ENCODE data around the gene PRDM15.

The PRDM15 gene

DNA sequence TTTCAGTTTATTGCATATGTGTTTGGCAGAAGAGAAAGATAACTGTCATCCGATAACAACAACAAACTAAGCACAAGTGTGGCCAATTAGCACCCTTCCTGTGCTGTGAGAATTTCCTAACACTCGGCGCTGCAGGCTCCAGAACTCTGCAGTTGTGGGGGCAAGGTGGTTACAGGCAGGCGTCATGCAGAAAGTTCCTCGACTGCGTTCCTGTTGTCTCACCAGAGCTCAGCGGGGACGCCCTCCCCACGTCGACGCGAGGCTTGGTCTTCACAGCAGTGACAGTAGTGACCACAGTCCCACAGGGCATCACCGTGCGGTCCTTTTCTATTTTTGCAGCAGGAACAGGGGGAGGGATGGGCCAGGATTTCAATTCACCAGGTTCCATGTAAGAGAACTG lies 27.6 kb upstream of the PRDM15 start:
- DNase-seq, result no peak

DNA sequence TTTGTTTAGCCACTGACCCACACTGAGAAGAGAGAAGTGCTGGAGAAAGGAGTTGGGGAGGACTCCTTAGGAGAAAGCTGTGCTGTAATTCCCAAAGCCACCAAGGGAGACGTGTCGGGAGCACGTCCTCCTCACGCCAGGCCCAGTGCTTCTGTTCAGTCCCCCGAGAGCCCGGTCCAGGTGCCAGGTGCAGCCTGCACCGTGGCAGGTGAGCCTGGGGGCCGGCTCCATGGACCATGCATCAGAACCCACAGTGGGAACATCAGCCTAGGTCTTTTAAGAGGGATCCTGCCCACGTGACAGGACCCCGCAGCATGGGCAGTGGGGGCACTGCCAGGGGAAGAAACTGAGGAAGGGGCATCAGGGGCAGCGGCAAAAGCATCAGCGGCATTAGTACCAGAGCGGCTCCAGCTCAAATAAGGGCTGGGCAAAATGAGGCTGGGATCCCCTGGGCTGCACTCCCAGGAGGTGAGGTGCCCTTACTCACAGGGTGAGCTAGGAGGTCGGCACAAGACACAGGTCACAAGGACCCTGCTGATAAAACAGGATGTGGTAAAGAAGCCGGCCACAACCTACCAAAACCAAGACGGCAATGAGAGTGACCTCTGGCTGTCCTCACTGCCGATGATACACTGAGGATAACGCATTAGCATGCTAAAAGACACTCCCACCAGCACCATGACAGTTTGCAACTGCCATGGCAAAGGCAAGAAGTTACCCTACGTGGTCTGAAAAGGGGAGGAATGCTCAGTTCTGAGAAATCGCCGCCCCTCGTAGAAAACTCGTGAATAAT lies 24.6 kb upstream of the PRDM15 start:
- no peak for DNase-seq

GRCh38 chr21:41902946-41903345 lies 23.8 kb upstream of the PRDM15 start:
- DNase-seq, result no peak

GRCh38 chr21:41901782-41902181 lies 22.6 kb upstream of the PRDM15 start:
- DNase-seq, result no peak

DNA sequence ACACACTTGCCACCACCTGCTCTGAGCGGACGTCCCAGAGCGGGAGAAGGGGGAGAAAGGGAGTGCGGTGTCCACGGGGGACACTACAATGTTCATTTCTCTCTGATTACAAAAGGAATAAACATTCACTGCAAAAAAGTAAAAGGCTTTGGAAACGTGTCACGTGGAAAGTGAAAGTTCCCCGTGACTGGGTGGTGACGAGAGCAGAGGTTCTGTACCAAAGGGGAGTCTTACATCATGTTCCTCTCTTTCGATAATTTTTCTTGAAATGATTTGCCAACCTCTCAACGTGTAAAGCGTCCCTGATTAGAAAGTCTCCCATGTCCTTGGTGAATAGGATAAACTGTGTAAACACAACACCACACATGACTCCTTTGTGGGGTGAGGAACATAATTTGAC lies 22.0 kb upstream of the PRDM15 start:
- no peak for DNase-seq

- DNase-seq, result no peak
Observed at GRCh38 chr21:41900401-41900800, 21.3 kb upstream of the PRDM15 start.

DNA sequence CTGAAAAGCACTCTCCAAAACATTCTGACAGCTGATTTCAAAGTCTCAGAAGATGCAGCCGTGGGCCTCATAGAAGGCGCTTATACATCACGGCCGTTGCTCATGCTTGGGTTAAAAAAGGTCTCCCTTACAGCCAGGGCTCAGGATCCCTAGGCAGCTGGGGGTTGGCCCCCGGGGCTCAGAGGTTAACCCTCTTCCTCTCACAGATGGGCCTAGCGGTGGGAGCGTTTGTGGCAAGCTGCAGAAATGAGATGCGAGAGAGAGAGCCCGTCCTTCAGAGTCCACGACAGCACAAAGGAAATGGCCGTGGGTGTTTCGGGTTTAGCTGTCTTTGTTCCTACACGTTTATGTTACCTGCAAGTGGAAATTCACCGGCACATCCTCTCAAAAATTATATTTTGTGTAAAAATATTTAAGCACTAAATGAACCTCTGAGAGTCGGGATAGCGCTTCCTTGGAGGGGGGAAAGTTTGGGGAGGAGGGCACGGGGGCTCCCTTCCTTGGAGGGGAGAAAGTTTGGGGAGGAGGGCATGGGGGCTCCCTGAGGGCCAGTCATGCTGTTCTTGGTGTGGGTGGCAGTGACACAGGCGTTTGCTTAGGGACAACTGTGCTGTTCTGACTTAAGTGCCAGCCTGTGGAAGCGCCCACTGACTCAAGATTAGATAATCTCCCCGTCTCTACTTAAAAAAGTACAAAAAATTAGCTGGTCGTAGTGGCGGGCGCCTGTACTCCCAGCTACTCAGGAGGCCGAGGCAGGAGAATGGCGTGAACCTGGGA lies 20.5 kb upstream of the PRDM15 start:
- no peak for DNase-seq

- DNase-seq, result no peak
Observed at GRCh38 chr21:41898998-41899397, 19.9 kb upstream of the PRDM15 start.

DNA sequence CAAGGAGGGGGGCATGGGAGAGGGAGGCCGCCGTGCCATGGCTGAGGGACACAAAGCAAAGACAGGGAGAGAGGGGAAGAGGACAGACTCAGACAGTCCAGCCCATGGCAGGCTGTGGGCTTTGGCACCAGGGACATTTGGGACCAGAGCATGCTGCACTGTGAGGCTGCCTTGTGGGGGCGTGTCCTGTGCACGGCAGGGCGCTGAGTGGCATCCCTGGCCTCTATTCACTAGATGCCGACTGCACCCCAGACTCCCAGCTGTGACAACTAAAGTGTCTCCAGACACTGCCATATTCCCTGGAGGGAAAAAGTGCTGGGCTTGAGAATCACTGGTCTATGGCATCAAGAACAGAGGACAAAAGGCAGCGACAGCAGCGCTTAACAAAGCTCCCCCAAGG lies 18.6 kb upstream of the PRDM15 start:
- no peak for DNase-seq

- no peak for DNase-seq
Observed at GRCh38 chr21:41897047-41897669, 18.0 kb upstream of the PRDM15 start.

DNA sequence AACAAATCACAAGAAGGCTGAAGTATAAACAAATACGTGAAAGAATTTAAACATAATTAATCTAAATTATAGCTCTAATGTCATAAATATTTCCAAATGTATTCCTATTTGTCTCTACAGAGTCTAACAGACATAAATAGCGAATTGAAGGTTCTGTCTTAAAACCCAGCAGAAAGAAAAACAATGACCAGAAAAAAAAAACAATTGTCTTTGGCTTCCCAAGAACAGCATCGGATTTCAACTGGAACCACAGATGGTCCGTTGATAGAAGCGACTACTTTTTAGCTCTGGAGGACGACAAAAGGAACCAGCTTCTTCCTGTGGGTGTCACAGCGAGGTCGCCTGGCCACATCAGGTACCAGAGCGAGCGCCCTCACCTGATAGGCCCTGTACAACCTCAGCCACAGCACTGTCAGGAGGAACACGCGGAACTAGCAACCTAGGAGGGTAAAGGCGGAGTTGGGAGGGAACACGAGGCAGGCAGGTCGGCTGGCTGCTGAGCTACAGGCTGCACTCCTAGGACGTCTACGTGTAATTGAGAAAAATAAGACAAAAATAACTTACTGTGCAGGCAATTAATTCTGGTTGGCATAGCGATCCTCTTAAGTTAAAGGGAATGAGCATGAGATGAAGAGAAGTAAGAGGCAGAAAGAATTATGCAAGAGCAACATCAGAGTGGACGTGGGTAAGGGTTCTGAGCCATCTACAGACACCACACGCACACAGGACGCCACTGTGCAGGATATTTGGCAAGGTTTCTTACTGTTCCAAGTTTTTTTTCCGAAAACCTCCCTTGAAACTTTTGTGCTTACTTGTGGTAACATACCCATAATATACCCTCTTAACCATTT lies 16.7 kb upstream of the PRDM15 start:
- peak; percentile 43 for DNase-seq

DNA sequence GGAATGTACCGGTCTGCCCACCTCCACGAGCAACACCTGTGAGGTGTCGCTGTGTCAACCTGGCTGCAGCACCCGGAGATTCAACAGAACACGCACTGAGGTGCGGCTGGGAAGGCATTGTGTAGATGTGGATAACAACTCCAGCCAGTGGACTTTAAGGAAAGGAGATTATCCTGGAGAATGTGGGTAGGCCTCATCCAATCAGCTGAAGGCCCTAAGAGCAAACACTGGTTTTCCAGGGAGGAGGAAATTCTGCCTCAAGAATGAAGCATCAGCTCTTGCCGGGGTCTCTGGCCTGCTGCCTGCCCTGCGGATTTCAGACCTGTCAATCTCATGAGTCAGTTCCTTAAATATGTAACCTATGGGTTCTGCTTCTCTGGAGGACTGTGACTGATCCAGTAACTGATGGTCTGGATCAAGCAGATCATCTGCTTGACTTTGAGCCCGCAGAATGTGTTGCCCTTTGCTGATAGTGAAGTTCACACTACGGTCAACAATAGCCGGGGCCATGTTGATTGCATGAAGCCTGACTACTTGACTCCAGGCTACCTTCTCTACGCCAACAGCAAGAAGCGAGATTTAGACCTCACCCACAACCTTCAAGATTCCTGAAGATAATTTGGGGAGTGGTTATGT lies 15.9 kb upstream of the PRDM15 start:
- no peak for DNase-seq

- DNase-seq, result no peak
Observed at GRCh38 chr21:41894511-41894910, 15.4 kb upstream of the PRDM15 start.

- no peak for DNase-seq
Observed at GRCh38 chr21:41892726-41893125, 13.6 kb upstream of the PRDM15 start.

DNA sequence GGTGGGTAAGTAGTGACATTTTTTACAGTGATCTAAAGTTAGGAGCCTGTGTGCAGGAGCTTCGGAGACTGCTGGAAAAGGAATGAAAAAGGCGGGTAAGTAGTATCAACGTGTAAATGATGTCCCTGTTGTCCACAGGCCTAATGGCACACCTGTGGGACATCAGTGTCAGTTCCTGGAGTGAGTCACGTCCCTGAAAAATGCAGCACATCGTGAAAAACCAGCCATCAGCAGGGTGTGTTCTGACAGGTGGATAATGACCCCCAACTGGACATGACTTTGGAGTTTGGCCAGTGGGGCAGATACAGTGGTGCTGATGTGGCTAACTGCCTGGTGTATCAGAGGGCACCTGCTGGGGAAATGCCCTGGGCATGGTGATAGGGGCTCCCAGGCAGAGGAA lies 12.0 kb upstream of the PRDM15 start:
- DNase-seq, result no peak

DNA sequence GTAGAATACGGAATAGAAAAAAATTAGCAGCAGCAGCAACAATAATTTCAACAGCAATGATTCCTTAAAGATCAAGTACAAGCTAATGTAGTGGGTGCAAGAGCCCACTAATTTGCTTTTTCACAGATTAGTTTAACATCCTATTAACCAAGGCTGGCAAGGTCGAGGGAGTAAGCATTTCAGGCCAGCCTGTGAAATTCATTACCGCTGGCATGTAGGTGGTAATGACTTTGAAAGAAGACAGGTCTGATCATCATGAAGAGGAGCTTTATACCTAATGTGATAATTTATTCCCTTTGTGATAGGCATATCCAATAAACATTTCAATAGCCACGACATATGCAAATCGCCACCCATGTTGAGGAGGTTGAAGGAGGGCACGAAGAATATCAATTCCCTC lies 11.2 kb upstream of the PRDM15 start:
- DNase-seq, result no peak

- DNase-seq, result no peak
Observed at GRCh38 chr21:41888749-41889376, 9.7 kb upstream of the PRDM15 start.

GRCh38 chr21:41887667-41888066 lies 8.5 kb upstream of the PRDM15 start:
- DNase-seq, result no peak

GRCh38 chr21:41886328-41886727 lies 7.2 kb upstream of the PRDM15 start:
- DNase-seq, result no peak

DNA sequence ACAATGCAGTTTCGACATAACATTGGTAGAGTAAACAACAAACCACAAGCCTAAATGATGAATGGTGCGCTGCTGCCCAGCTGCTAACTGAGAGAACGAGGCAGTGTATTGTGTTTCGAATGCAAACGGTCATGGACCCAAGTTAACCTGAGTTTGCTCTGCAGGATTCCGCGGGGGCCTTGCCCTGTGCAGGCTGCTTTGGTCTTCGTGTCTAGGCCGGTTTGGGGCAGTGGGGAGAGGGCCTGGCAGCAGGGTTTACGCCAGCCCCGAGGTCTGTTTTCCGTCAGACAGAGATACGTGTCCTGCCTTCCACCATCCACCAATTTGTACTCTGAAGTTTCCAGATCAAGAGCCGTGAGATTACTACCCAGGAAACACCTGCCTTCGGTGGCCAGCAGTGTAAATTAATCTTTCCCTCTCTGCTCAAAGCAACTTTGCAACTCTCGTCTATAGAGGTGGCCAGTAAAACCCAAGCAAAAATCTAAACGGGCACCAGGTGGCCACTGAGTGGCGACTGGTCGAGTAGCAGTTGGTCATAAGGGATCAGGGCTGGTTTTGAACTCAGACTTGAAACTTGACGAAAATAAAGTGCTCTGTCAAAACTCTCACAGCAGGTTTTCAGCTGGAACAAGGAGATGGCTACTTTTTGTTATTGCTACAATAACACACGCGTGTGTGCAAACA lies 6.3 kb upstream of the PRDM15 start:
- DNase-seq, result no peak

DNA sequence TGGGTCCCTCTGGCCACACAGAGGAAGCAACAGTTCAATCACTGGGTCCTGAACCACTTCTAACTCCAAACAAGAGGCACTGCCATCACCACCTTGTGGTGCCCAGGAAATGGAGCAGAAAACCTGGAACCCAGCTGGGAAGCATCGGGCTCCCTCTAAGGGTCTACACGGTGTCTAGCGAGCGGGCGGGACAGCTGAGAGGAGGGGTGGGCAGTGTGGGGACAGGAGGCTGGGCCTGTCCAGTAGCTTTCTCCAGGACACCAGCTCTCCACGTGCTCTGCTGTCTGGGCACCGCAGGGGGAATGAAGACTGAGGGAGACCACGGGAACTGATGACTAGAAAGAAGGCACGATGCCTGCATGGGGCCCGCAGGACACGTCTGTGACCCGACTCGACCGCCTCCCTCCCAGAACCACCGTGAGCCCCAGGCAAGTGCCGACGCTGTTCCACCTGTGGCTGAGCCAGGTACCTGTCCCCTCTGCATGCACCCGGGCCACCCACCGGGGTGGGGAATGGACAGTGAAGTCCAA lies 5.4 kb upstream of the PRDM15 start:
- DNase-seq, result no peak
